Activated naive CD4-positive, alpha-beta T cell (primary cell): ENCODE measurements around the gene IRF6.

Source experiments
- DNase-seq, 4 experiments: peaks; one replicate each; lab custom pipeline; 2025; lab: John Stamatoyannopoulos, UW

The IRF6 gene

GRCh38 chr1:209790286-209791193, 15.4 kb downstream of the IRF6 start:
- no peak for DNase-seq

- no peak for DNase-seq
Measured at GRCh38 chr1:209789245-209789644, 16.7 kb downstream of the IRF6 start.

GRCh38 chr1:209787551-209787950, 18.4 kb downstream of the IRF6 start:
- no peak for DNase-seq

- no peak for DNase-seq
Measured at GRCh38 chr1:209786146-209786545, 19.8 kb downstream of the IRF6 start.

GRCh38 chr1:209785592-209785991, 20.4 kb downstream of the IRF6 start:
- DNase-seq, result no peak

- peak; percentile 98 to 99 (median 98) for DNase-seq
Measured at GRCh38 chr1:209784265-209785169, 21.4 kb downstream of the IRF6 start, which contains the start of gene C1orf74. Gene C1orf74, minus strand, starts transcription at chr1:209784559. Its CDS starts 925 bp downstream, at chr1:209783634.

GRCh38 chr1:209783386-209783785, 22.6 kb downstream of the IRF6 start:
- DNase-seq, result no peak

- DNase-seq, result no peak
Measured at GRCh38 chr1:209780268-209780667, 25.7 kb downstream of the IRF6 start.

- DNase-seq, result no peak
Measured at GRCh38 chr1:209778102-209778501, 27.8 kb downstream of the IRF6 start.

GRCh38 chr1:209777587-209777986, 28.4 kb downstream of the IRF6 start:
- no peak for DNase-seq

- DNase-seq, result no peak
Measured at GRCh38 chr1:209775678-209776077, 30.3 kb downstream of the IRF6 start.

- DNase-seq, result no peak
Measured at GRCh38 chr1:209774592-209774991, 31.4 kb downstream of the IRF6 start.

GRCh38 chr1:209772126-209772525, 33.8 kb downstream of the IRF6 start:
- no peak for DNase-seq

GRCh38 chr1:209770636-209771415, 35.1 kb downstream of the IRF6 start:
- no peak for DNase-seq

GRCh38 chr1:209769971-209770370, 36.0 kb downstream of the IRF6 start:
- DNase-seq, result no peak

GRCh38 chr1:209769171-209769904, 36.6 kb downstream of the IRF6 start:
- peak; percentile 24 to 68 (median 40) for DNase-seq

GRCh38 chr1:209768354-209768774, 37.6 kb downstream of the IRF6 start:
- peak; percentile 17 to 58 (median 40) for DNase-seq

- DNase-seq, result no peak
Measured at GRCh38 chr1:209767706-209768105, 38.2 kb downstream of the IRF6 start.

- no peak for DNase-seq
Measured at GRCh38 chr1:209767096-209767495, 38.8 kb downstream of the IRF6 start.

GRCh38 chr1:209766051-209766450, 39.9 kb downstream of the IRF6 start:
- no peak for DNase-seq

- no peak for DNase-seq
Measured at GRCh38 chr1:209761011-209761635, 44.8 kb downstream of the IRF6 start.
